Endothelial cell of umbilical vein (primary cell): ENCODE measurements around the gene UGT2A1. TPM values are rescaled to one million over a fixed set of nuclear protein-coding genes. Genes with fewer than 3 reads are reported as not detected.

ENCODE experiments used
- BruUV-seq: library from RNA; stranded (reverse); fragments of 400-500 nt; replicated peaks from 2 replicates; lab custom pipeline; 2021; lab: Mats Ljungman, UMichigan
- CTCF ChIA-PET: fragments of 300-600, 350-600 bp; sonication (Branson Sonifier 250); formaldehyde crosslinking; loops from one replicate; lab custom pipeline; 2021; ENCODE audit warnings: antibody characterized with exemption, inconsistent platforms; lab: Charles Lee
- POLR2A ChIA-PET: fragments of 300-600, 350-600 bp; sonication (Branson Sonifier 250); formaldehyde crosslinking; loops from one replicate; lab custom pipeline; 2021; ENCODE audit warnings: antibody characterized with exemption, inconsistent platforms; lab: Charles Lee
- DNase-seq: peaks from one replicate; pipeline ENCODE4 v3.0.0-alpha.2; 2011; ENCODE audit warnings: low read depth, low spot score
- FAIRE-seq: peaks from 2 replicates; lab custom pipeline; 2011; peaks lifted over from hg19 to GRCh38; lab: Jason Lieb, UNC
- H2AFZ ChIP-seq: 2 replicates; pipeline ENCODE4 v1.6.0; 2012; ENCODE audit warnings: low read depth, low read length, control low read depth, inconsistent platforms
- H3K27ac ChIP-seq: 2 replicates; pipeline ENCODE4 v1.5.1; 2011; ENCODE audit warnings: low read depth, mild to moderate bottlenecking, control low read depth, low read length, moderate library complexity; ENCODE audit not compliant: insufficient read depth
- H3K27me3 ChIP-seq, 2 experiments: 2 replicates each; pipeline versions ENCODE4 v1.6.0 to v1.6.1; 2011; ENCODE audit warnings: low read length in 2 of 2, mixed read lengths in 1 of 2; ENCODE audit not compliant: control insufficient read depth in 2 of 2, insufficient read depth in 2 of 2
- H3K36me3 ChIP-seq, 2 experiments: 2 replicates in 1 of 2; 3 replicates in 1 of 2; pipeline ENCODE4 v1.5.1; 2011; ENCODE audit warnings: low read length in 2 of 2, mild to moderate bottlenecking in 1 of 2, moderate library complexity in 1 of 2; ENCODE audit not compliant: control insufficient read depth in 2 of 2, insufficient read depth in 2 of 2; ENCODE audit errors: extremely low read depth in 1 of 2
- H3K4me1 ChIP-seq: 3 replicates; pipeline ENCODE4 v1.5.1; 2011; ENCODE audit warnings: mild to moderate bottlenecking, low read length; ENCODE audit not compliant: control insufficient read depth, insufficient read depth; ENCODE audit errors: extremely low read depth
- H3K4me2 ChIP-seq: 2 replicates; pipeline ENCODE4 v1.6.1; 2011; ENCODE audit warnings: low read length, control low read depth, mixed read lengths; ENCODE audit not compliant: insufficient read depth
- H3K4me3 ChIP-seq, 3 experiments: fragments of 200-600 bp in 1 of 3; sonication (generic), shearing (Covaris generic) in 1 of 3; replicated peaks in 1 of 3; 2 replicates each; pipeline ENCODE4 v1.5.1; 2011 to 2016; ENCODE audit warnings: control low read depth in 3 of 3, low read length in 3 of 3, mild to moderate bottlenecking in 2 of 3, inconsistent platforms in 1 of 3, low read depth in 1 of 3, moderate library complexity in 1 of 3; ENCODE audit not compliant: insufficient read depth in 1 of 3
- H3K79me2 ChIP-seq: 2 replicates; pipeline ENCODE4 v1.6.0; 2012; ENCODE audit warnings: low read length, inconsistent platforms; ENCODE audit not compliant: control insufficient read depth, insufficient read depth
- H3K9ac ChIP-seq: replicated peaks from 2 replicates; pipeline ENCODE3; 2011; ENCODE audit warnings: low read length, control low read depth; ENCODE audit not compliant: insufficient read depth; ENCODE audit errors: extremely low read depth
- H3K9me1 ChIP-seq: replicated peaks from 3 replicates; pipeline ENCODE4 v1.6.0; 2011; ENCODE audit warnings: mild to moderate bottlenecking, low read length; ENCODE audit not compliant: control insufficient read depth, insufficient read depth; ENCODE audit errors: extremely low read depth
- H3K9me3 ChIP-seq: replicated peaks from 2 replicates; pipeline ENCODE4 v1.5.1; 2012; ENCODE audit warnings: low read length, inconsistent platforms; ENCODE audit not compliant: control insufficient read depth, insufficient read depth
- H4K20me1 ChIP-seq: replicated peaks from 2 replicates; pipeline ENCODE3; 2011; ENCODE audit warnings: mild to moderate bottlenecking, low read length; ENCODE audit not compliant: control insufficient read depth, insufficient read depth; ENCODE audit errors: extremely low read depth
- CTCF ChIP-seq, 2 donors: IDR thresholded peaks; 1 replicate in 1 of 2; 2 replicates in 1 of 2; pipeline ENCODE4 v1.5.1; 2011; ENCODE audit warnings: low read length in 2 of 2, mild to moderate bottlenecking in 2 of 2, moderate library complexity in 2 of 2, control low read depth in 1 of 2, inconsistent platforms in 1 of 2, low read depth in 1 of 2; ENCODE audit not compliant: insufficient read depth in 1 of 2; ENCODE audit errors: extremely low read depth in 1 of 2
- EZH2 ChIP-seq: IDR thresholded peaks from 2 replicates; pipeline ENCODE4 v1.6.1; 2012; ENCODE audit warnings: borderline replicate concordance, low read depth, mild to moderate bottlenecking, moderate library complexity, low read length, inconsistent platforms; ENCODE audit not compliant: severe bottlenecking
- FOS ChIP-seq: IDR thresholded peaks from 2 replicates; pipeline ENCODE4 v1.6.1; 2011; ENCODE audit warnings: mild to moderate bottlenecking, low read length, moderate library complexity, borderline replicate concordance; ENCODE audit not compliant: insufficient read depth
- GATA2 ChIP-seq: IDR thresholded peaks from 2 replicates; pipeline ENCODE4 v1.7.0; 2011; ENCODE audit warnings: low read depth, mild to moderate bottlenecking, moderate library complexity, mixed read lengths, low read length; ENCODE audit not compliant: insufficient read length, insufficient read depth
- JUN ChIP-seq: IDR thresholded peaks from 2 replicates; pipeline ENCODE4 v1.6.1; 2011; ENCODE audit warnings: borderline replicate concordance, low read depth; ENCODE audit not compliant: insufficient read length, insufficient read depth
- MAX ChIP-seq: IDR thresholded peaks from 2 replicates; pipeline ENCODE4 v1.6.1; 2011; ENCODE audit not compliant: insufficient read depth, insufficient read length
- MYC ChIP-seq: IDR thresholded peaks from one replicate; pipeline ENCODE4 v1.6.1; 2011; ENCODE audit warnings: mild to moderate bottlenecking, low read depth, low read length
- POLR2A ChIP-seq: IDR thresholded peaks from 2 replicates; pipeline ENCODE4 v1.6.1; 2012; ENCODE audit warnings: low read depth, mild to moderate bottlenecking, control low read depth, low read length
- POLR2AphosphoS5 ChIP-seq: IDR thresholded peaks from 2 replicates; pipeline ENCODE4 v1.6.1; 2012; ENCODE audit warnings: low read depth, mild to moderate bottlenecking, control low read depth, low read length, moderate library complexity; ENCODE audit not compliant: insufficient read depth
- dilution Hi-C: fragments of 300-500 bp; cut with MboI; formaldehyde crosslinking; loops from one replicate; pipeline ENCODE4 v1.15.0; 2019; ENCODE audit warnings: low sequenced_read_pairs; ENCODE audit not compliant: extremely low pct_ligation_motif_present
- intact Hi-C: fragments of 100-400 bp; cut with micrococcal nuclease; formaldehyde crosslinking; loops from one replicate; pipeline ENCODE4 v1.10.0; 2022
- polyA plus RNA-seq, 4 experiments: library from polyadenylated mRNA; depleted of rRNA in 3 of 4; stranded (reverse) in 3 of 4; unstranded in 1 of 4; fragments of >200 nt; gene quantifications; 2 replicates each; pipeline versions ENCODE4 v1.2.1 to v1.2.3, GENCODE V29; 2011 to 2012; ENCODE audit warnings: missing spikeins in 1 of 4
- small RNA-seq: library from RNA; depleted of rRNA; stranded (forward); fragments of <200 nt; gene quantifications from one replicate; pipeline ENCODE3, GENCODE V24; 2012; ENCODE audit warnings: low replicate concordance, low read depth; ENCODE audit not compliant: insufficient read depth, insufficient read length
- total RNA-seq: library from RNA; stranded (reverse); gene quantifications from 2 replicates; pipeline ENCODE4 v1.2.3, GENCODE V29; 2021

The UGT2A1 gene
- total and polyA plus RNA-seq, 2 donors (not counting 3 experiments of a cell fraction or from before 2014, with no cell fraction given), result 0.04 TPM; not detected in 1

- TF ChIP-seq EZH2 (no peak), FOS (no peak), GATA2 (no peak), POLR2A (no peak), JUN (no peak), MYC (no peak), POLR2AphosphoS5 (no peak), MAX (no peak), CTCF (IDR thresholded peaks at IDR 0.05; ENCODE audit: extremely low read depth in 1 of 2, insufficient read depth in 1 of 2, low read depth in 1 of 2, low read length in 2 of 2) (no peak)
- Histone ChIP-seq H3K4me1 (no peaks in the 10 kb centered on the region), H3K9ac (no peak overlapping the region), H3K9me1 (no peaks in the 10 kb centered on the region), H3K9me3 (no peaks in the 10 kb centered on the region), H4K20me1 (no peaks in the 10 kb centered on the region), H3K36me3 (no peaks in the 10 kb centered on the region), H2AFZ (no peak overlapping the region), H3K79me2 (no peaks in the 10 kb centered on the region), H3K4me3 (no peak overlapping the region), H3K27ac (no peak overlapping the region), H3K27me3 (no peaks in the 10 kb centered on the region), H3K4me2 (no peak overlapping the region)
- ChIA-PET POLR2A (no interaction called here), CTCF (no interaction called here)
- dilution Hi-C loops (no loop called here), intact Hi-C loops (no loop called here)
- DNase-seq, result no peak
- FAIRE-seq, result no peak
- no TSS peak for BruUV-seq
Observed at GRCh38 chr4:69546134-69546765, 106.8 kb downstream of the UGT2A1 start.

Small RNA genes within 50 kb of the gene (small RNA-seq; reads per million reads assigned to genes)
- gene UGT2A2, result not detected

Other genes with a start within 250 kb of the UGT2A1 start
- not detected in 2 replicates for gene UGT2B4, start 157.3 kb downstream of the UGT2A1 start, total RNA-seq
- not detected in 2 replicates for gene UGT2B4, start 157.3 kb downstream of the UGT2A1 start, polyA plus RNA-seq
- not detected in 2 replicates for gene UGT2A2, start 13.6 kb downstream of the UGT2A1 start, total RNA-seq
- gene UGT2A2, start 13.6 kb downstream of the UGT2A1 start, polyA plus RNA-seq, result not detected in 2 replicates
- gene SULT1B1, start 107.4 kb upstream of the UGT2A1 start, total RNA-seq, result 59.5 and 68.2 TPM in 2 replicates
- gene SULT1B1, start 107.4 kb upstream of the UGT2A1 start, polyA plus RNA-seq, result 35.2 and 45.0 TPM in 2 replicates
- gene SULT1E1, start 206.9 kb upstream of the UGT2A1 start, total RNA-seq, result 34.5 and 42.1 TPM in 2 replicates
- gene SULT1E1, start 206.9 kb upstream of the UGT2A1 start, polyA plus RNA-seq, result 25.8 and 36.9 TPM in 2 replicates